K562 (cell line): Measurements from ENCODE around the gene VEZF1. TPM values are rescaled to one million over a fixed set of nuclear protein-coding genes. Genes with fewer than 3 reads are reported as not detected.

Source experiments
- BMI1 ChIP-seq: fragments of 150-350 bp; IDR thresholded peaks from 2 replicates; pipeline ENCODE4 v1.6.1; 2014; ENCODE audit warnings: low read length
- C11orf30 ChIP-seq: fragments of 450-650 bp; IDR thresholded peaks from 2 replicates; pipeline ENCODE4 v1.6.1; 2016; ENCODE audit warnings: low read depth, mild to moderate bottlenecking
- E2F3 ChIP-seq: fragments of 250-450 bp; sonication (Bioruptor Pico); IDR thresholded peaks from 2 replicates; pipeline ENCODE4 v1.4.0; 2020; ENCODE audit warnings: mild to moderate bottlenecking
- FOXA3 ChIP-seq, 2 experiments: fragments of 450-650 bp in 1 of 2; sonication (generic) in 1 of 2; formaldehyde crosslinking; IDR thresholded peaks in 1 of 2; conservative IDR thresholded peaks in 1 of 2; 2 replicates each; pipeline versions ENCODE4 v1.4.0 to v1.8.0; 2020 to 2022; ENCODE audit warnings: mild to moderate bottlenecking in 2 of 2, missing genetic modification reagents in 1 of 2
- GTF2E2 ChIP-seq: fragments of 200-800 bp; sonication (Bioruptor generic); IDR thresholded peaks from 2 replicates; pipeline ENCODE4 v1.6.1; 2016; ENCODE audit warnings: missing genetic modification characterization, missing compliant biosample characterization
- HMGXB4 ChIP-seq: sonication (generic); formaldehyde crosslinking; IDR thresholded peaks from 2 replicates; pipeline ENCODE4 v1.8.1; 2023; ENCODE audit warnings: mild to moderate bottlenecking, missing genetic modification reagents
- MITF ChIP-seq: IDR thresholded peaks from 2 replicates; pipeline ENCODE4 v1.6.1; 2014; ENCODE audit warnings: antibody characterized with exemption
- NR1H2 ChIP-seq: sonication (generic); formaldehyde crosslinking; IDR thresholded peaks from 2 replicates; pipeline ENCODE4 v1.4.0; 2020; ENCODE audit warnings: mild to moderate bottlenecking, missing genetic modification reagents
- RBM22 ChIP-seq: fragments of 200-400 bp; formaldehyde crosslinking; IDR thresholded peaks from 2 replicates; pipeline ENCODE4 v1.6.1; 2018; ENCODE audit warnings: low read length, low read depth; ENCODE audit not compliant: poor library complexity, severe bottlenecking
- U2AF2 ChIP-seq: fragments of 200-400 bp; formaldehyde crosslinking; optimal IDR thresholded peaks from 2 replicates; pipeline ENCODE3; 2017; ENCODE audit warnings: low read depth, mild to moderate bottlenecking, low read length
- ZKSCAN1 ChIP-seq: fragments of 150-350 bp; IDR thresholded peaks from 2 replicates; pipeline ENCODE4 v1.6.1; 2016; ENCODE audit warnings: low read depth, low read length
- polyA plus RNA-seq, 8 experiments: library from polyadenylated mRNA; depleted of rRNA in 4 of 8; stranded (reverse) in 5 of 8; unstranded in 3 of 8; fragments of >200 nt; fragmentation: Nextera tagmentation in 2 of 8; fragmentation: Illumina TruSeq in 1 of 8; extraction: Ambion mirVana in 2 of 8; extraction: Trizol in 1 of 8; gene quantifications; 2 replicates each; pipeline versions ENCODE4 v1.2.1 to v1.2.3, GENCODE V29; 2011 to 2014; ENCODE audit warnings: inconsistent platforms in 1 of 8, missing spikeins in 1 of 8
- total RNA-seq, 7 experiments: library from RNA; depleted of rRNA in 6 of 7; stranded (reverse); fragments of >200 nt in 6 of 7; fragmentation: Illumina TruSeq in 2 of 7; extraction: Trizol in 2 of 7; gene quantifications; 2 replicates each; pipeline versions ENCODE4 v1.2.1 to v1.2.3, GENCODE V29; 2011 to 2021; ENCODE audit warnings: low replicate concordance in 1 of 7

The VEZF1 gene
- total and polyA plus RNA-seq, 9 of the 15 experiments (the other 6 are each of a cell fraction or from before 2014, with no cell fraction given), result 9.5 to 33.4 (median 22.1) TPM

GRCh38 chr17:57970710-57971109, 17.3 kb downstream of the VEZF1 start (continued):
- TF ChIP-seq HMGXB4 (CRISPR knock-in tag) (no peak), MITF (no peak), RBM22 (no peak), FOXA3 (CRISPR knock-in tag; conservative IDR thresholded peaks at IDR 0.05 in 1 of 2, IDR thresholded peaks at IDR 0.05 in 1 of 2) (no peak), U2AF2 (no peak), C11orf30 (no peak), ZKSCAN1 (no peak), NR1H2 (CRISPR knock-in tag) (no peak), GTF2E2 (tag) (no peak), BMI1 (no peak), E2F3 (CRISPR knock-in tag) (no peak)
- TF ChIP-seq, all 486 proteins: peak for 0
